ENCODE measurements around the gene ATRNL1. TPM values are rescaled to one million over a fixed set of nuclear protein-coding genes. Genes with fewer than 3 reads are reported as not detected.

ATRNL1 gene
- total RNA-seq, 1 experiment from 2014 or later: not detected

DNA sequence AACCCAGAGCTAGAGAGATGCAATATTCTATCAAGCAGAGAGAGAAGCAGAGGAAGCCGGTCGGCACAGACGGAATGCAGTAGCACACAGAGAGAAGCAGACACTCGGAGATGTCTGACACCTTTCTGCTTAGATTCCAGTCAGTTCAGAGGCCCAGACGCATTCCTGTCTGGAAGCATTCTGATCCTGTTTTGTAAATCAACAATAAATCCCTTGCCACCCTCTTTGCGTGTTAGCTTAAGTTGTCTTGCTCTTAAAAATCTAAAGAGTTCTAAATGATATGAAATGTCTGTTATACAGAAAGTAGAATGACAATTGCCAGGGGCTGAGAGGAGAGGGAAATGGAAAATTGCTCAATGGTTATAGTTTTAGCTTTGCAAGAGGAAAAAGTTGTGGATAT lies 27.4 kb upstream of the ATRNL1 start:
- Histone ChIP-seq H3K27ac (ENCODE audit: low read length) (no peak overlapping the region), H3K4me3 (ENCODE audit: low read length) (no peak overlapping the region), H3K27me3 (ENCODE audit: low read length) (peaks cover 41% of the 10 kb centered on the region), H3K9me2 (replicated peaks; ENCODE audit: low read length) (no peaks in the 10 kb centered on the region), H3K4me1 (ENCODE audit: insufficient read depth, low read length) (no peaks in the 10 kb centered on the region), H3K9ac (ENCODE audit: low read length) (no peak overlapping the region), H3K4me2 (ENCODE audit: low read length) (no peak overlapping the region), H3K79me2 (ENCODE audit: low read length) (no peaks in the 10 kb centered on the region), H3F3A (ENCODE audit: low read length, unreplicated experiment) (no peaks in the 10 kb centered on the region), H2AFZ (ENCODE audit: low read length) (no peak overlapping the region), H3K36me3 (ENCODE audit: low read depth, low read length) (no peaks in the 10 kb centered on the region), H3K9me3 (ENCODE audit: low read length) (no peaks in the 10 kb centered on the region), H4K20me1 (ENCODE audit: low read length) (no peaks in the 10 kb centered on the region)
- CTCF ChIA-PET: no interaction called here
- DNase-seq: no peak
- TF ChIP-seq EZH2phosphoT487 (IDR thresholded peaks at IDR 0.05; ENCODE audit: borderline replicate concordance, low read length) (no peak), EZH2 (IDR thresholded peaks at IDR 0.05; ENCODE audit: low read length, unreplicated experiment) (no peak)
- TF ChIP-seq, protein P1, sequence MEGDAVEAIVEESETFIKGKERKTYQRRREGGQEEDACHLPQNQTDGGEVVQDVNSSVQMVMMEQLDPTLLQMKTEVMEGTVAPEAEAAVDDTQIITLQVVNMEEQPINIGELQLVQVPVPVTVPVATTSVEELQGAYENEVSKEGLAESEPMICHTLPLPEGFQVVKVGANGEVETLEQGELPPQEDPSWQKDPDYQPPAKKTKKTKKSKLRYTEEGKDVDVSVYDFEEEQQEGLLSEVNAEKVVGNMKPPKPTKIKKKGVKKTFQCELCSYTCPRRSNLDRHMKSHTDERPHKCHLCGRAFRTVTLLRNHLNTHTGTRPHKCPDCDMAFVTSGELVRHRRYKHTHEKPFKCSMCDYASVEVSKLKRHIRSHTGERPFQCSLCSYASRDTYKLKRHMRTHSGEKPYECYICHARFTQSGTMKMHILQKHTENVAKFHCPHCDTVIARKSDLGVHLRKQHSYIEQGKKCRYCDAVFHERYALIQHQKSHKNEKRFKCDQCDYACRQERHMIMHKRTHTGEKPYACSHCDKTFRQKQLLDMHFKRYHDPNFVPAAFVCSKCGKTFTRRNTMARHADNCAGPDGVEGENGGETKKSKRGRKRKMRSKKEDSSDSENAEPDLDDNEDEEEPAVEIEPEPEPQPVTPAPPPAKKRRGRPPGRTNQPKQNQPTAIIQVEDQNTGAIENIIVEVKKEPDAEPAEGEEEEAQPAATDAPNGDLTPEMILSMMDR (conservative IDR thresholded peaks at IDR 0.05; ENCODE audit: low read depth, low read length): no peak
- BruUV-seq (replicated peaks): no TSS peak
- intact Hi-C loops (cut with micrococcal nuclease): no loop called here
- POLR2A ChIA-PET (ENCODE audit: unreplicated experiment): no interaction called here
- no peak for ATAC-seq

DNA sequence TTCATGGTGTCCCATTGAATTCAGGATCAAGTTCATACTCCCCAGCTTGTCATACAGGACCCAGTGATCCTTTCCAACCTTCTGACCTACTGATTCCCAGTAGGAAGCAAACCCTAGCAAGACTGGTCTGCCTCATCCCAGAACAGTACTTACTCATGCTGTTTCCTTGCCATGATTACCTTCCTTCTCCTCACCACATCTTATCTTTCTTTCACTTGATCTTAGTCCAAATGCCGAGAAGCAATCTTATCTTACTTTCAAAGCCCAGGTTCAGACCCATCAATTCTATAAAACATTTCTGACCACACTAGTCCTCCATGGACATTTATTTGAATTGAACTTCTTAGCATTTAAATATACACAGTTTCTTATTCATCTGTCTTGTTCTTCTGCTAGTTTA lies 26.6 kb upstream of the ATRNL1 start:
- Histone ChIP-seq H3K4me2 (ENCODE audit: low read length) (no peak overlapping the region), H3K79me2 (ENCODE audit: low read length) (no peaks in the 10 kb centered on the region), H4K20me1 (ENCODE audit: low read length) (no peaks in the 10 kb centered on the region), H3K36me3 (ENCODE audit: low read depth, low read length) (no peaks in the 10 kb centered on the region), H3K27me3 (ENCODE audit: low read length) (peaks cover 41% of the 10 kb centered on the region), H3K9me3 (ENCODE audit: low read length) (no peaks in the 10 kb centered on the region), H3K4me3 (ENCODE audit: low read length) (no peak overlapping the region), H3K4me1 (ENCODE audit: insufficient read depth, low read length) (no peaks in the 10 kb centered on the region), H3K9me2 (replicated peaks; ENCODE audit: low read length) (no peaks in the 10 kb centered on the region), H2AFZ (ENCODE audit: low read length) (no peak overlapping the region), H3K27ac (ENCODE audit: low read length) (no peak overlapping the region), H3F3A (ENCODE audit: low read length, unreplicated experiment) (no peaks in the 10 kb centered on the region), H3K9ac (ENCODE audit: low read length) (no peak overlapping the region)
- no TSS peak for BruUV-seq (replicated peaks)
- intact Hi-C loops (cut with micrococcal nuclease): no loop called here
- CTCF ChIA-PET: no interaction called here
- POLR2A ChIA-PET (ENCODE audit: unreplicated experiment): no interaction called here
- no peak for DNase-seq
- TF ChIP-seq EZH2 (IDR thresholded peaks at IDR 0.05; ENCODE audit: low read length, unreplicated experiment) (no peak), EZH2phosphoT487 (IDR thresholded peaks at IDR 0.05; ENCODE audit: borderline replicate concordance, low read length) (no peak)
- TF ChIP-seq, protein P1 (conservative IDR thresholded peaks at IDR 0.05; ENCODE audit: low read depth, low read length): no peak
- ATAC-seq: no peak

DNA sequence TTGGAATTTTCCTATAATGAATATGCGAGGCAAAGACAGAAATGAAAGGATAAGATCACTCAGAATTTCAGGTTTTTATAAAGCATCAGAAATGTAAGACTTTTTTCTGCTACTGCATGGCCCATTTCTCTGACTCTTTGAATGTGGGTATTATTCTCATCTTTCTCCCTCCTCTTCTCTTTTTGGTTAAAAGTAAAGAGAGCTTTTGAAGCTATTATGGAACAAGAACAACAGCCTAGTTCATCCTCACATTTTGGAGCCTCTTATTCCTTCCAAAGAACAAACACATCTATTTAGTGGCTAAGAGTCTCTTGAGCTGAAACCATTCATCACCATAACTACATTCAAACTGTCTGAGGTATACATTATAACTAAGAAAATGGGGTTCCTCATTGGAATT lies 19.4 kb upstream of the ATRNL1 start:
- no peak overlapping the region for H3K4me2 ChIP-seq (ENCODE audit: low read length)
- H3K9me2 ChIP-seq (replicated peaks; ENCODE audit: low read length): no peaks in the 10 kb centered on the region
- BruUV-seq (replicated peaks): no TSS peak
- H3K36me3 ChIP-seq (ENCODE audit: low read depth, low read length): no peaks in the 10 kb centered on the region
- H3K4me1 ChIP-seq (ENCODE audit: insufficient read depth, low read length): no peaks in the 10 kb centered on the region
- no peak overlapping the region for H3K4me3 ChIP-seq (ENCODE audit: low read length)
- TF ChIP-seq EZH2phosphoT487 (IDR thresholded peaks at IDR 0.05; ENCODE audit: borderline replicate concordance, low read length): no peak
- TF ChIP-seq EZH2 (IDR thresholded peaks at IDR 0.05; ENCODE audit: low read length, unreplicated experiment): no peak
- TF ChIP-seq, protein P1 (conservative IDR thresholded peaks at IDR 0.05; ENCODE audit: low read depth, low read length): no peak
- H3K27ac ChIP-seq (ENCODE audit: low read length): no peak overlapping the region
- POLR2A ChIA-PET (ENCODE audit: unreplicated experiment): no interaction called here
- DNase-seq (no peak), ATAC-seq (no peak)
- no peak overlapping the region for H3K9ac ChIP-seq (ENCODE audit: low read length)
- CTCF ChIA-PET: no interaction called here
- H2AFZ ChIP-seq (ENCODE audit: low read length): no peak overlapping the region
- H3F3A ChIP-seq (ENCODE audit: low read length, unreplicated experiment): no peaks in the 10 kb centered on the region
- H3K79me2 ChIP-seq (ENCODE audit: low read length): no peaks in the 10 kb centered on the region
- H4K20me1 ChIP-seq (ENCODE audit: low read length): no peaks in the 10 kb centered on the region
- intact Hi-C loops (cut with micrococcal nuclease): no loop called here
- no peaks in the 10 kb centered on the region for H3K9me3 ChIP-seq (ENCODE audit: low read length)
- H3K27me3 ChIP-seq (ENCODE audit: low read length): no peaks in the 10 kb centered on the region
